ENCODE data around the gene MANBA. TPM values are rescaled to one million over a fixed set of nuclear protein-coding genes. Genes with fewer than 3 reads are reported as not detected.
A peak's percentile ranks its signal among the peaks of the same experiment; 100 is the strongest.

The MANBA gene
- total RNA-seq, 4 donors from 2014 or later: 26.2 to 31.0 (median 27.7) TPM

DNA sequence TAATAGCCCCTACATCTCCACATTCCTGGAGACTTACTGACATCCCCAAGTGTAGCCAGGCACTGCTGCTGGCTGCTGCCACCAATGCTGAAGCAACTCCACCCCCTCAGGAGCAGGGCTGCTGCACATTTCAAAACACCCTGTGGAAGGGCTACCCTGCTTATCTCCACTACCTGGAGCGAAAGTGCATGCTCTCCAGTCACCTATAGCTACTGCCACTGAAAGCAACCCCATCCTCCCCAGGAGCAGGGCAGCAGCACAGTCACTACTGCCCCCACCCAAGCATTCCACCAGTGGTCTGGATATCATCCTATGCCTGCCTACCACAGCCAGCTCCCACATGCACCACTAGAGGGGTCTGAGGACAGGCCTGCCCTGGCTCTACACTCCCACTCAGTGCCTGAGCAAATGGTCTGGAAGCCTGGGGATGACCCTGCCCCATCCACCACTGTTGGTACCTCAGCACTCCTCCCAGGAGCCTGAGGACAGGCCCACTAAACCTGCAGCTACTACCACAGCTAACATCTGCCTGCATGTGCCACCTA is 55.3 kb downstream of the MANBA start:
- ATAC-seq: no peak

DNA sequence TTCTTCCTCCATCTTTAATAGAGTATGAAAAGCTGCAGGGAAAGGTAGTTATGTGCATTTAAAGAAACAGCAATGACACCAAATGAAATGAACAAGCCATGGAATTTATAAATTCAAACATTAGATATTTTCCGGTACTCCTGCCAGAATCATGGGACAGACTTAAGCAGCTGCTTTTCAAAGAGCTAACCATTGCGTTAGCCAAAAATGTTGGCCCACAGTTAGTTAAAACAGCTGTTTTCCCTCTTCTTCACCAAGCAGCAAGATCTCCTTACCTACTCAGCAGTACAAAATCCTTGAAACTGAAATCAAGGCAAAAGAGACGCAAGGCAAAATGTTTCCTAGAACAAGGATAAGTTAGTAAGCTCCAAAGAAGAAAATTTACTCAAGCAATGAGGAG is 64.0 kb downstream of the MANBA start:
- peak; percentile 57 for ATAC-seq
- Histone ChIP-seq H3K4me1 (peaks cover 0 to 10% (median 0%) of the 10 kb centered on the region in 3 donors), H3K27me3 (no peaks in the 10 kb centered on the region), H3K4me3 (no peak overlapping the region), H3K36me3 (peaks cover 0 to 19% of the 10 kb centered on the region in 2 donors), H3K27ac (peak overlapping the region in 1 of 4 donors; percentile 39), H3K9me3 (no peaks in the 10 kb centered on the region)
- TF ChIP-seq, protein P1, sequence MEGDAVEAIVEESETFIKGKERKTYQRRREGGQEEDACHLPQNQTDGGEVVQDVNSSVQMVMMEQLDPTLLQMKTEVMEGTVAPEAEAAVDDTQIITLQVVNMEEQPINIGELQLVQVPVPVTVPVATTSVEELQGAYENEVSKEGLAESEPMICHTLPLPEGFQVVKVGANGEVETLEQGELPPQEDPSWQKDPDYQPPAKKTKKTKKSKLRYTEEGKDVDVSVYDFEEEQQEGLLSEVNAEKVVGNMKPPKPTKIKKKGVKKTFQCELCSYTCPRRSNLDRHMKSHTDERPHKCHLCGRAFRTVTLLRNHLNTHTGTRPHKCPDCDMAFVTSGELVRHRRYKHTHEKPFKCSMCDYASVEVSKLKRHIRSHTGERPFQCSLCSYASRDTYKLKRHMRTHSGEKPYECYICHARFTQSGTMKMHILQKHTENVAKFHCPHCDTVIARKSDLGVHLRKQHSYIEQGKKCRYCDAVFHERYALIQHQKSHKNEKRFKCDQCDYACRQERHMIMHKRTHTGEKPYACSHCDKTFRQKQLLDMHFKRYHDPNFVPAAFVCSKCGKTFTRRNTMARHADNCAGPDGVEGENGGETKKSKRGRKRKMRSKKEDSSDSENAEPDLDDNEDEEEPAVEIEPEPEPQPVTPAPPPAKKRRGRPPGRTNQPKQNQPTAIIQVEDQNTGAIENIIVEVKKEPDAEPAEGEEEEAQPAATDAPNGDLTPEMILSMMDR (IDR thresholded peaks at IDR 0.05): no peak
- 25 to 28% methylated on average over 3 of the region's 3 CpGs for WGBS, 2 donors (ENCODE audit: low coverage in 1 of 2)

More for the DNA sequence above, 55.3 kb downstream of the MANBA start:
- Histone ChIP-seq H3K9me3 (peaks cover 0 to 6% (median 0%) of the 10 kb centered on the region in 3 donors), H3K27ac (no peak overlapping the region), H3K4me1 (no peaks in the 10 kb centered on the region), H3K4me3 (no peak overlapping the region), H3K36me3 (peaks cover 0 to 9% of the 10 kb centered on the region in 2 donors), H3K27me3 (no peaks in the 10 kb centered on the region)
- WGBS, 2 donors (ENCODE audit: low coverage in 1 of 2): 100% methylated on average over 1 of the region's 1 CpG; no CpG with 5 or more reads in 1 of the 2 donors
- TF ChIP-seq, protein P1 (IDR thresholded peaks at IDR 0.05): no peak
- TF ChIP-seq POLR2AphosphoS5 (IDR thresholded peaks at IDR 0.05) (no peak), EP300 (IDR thresholded peaks at IDR 0.05) (no peak), POLR2A (IDR thresholded peaks at IDR 0.05) (no peak)

DNA sequence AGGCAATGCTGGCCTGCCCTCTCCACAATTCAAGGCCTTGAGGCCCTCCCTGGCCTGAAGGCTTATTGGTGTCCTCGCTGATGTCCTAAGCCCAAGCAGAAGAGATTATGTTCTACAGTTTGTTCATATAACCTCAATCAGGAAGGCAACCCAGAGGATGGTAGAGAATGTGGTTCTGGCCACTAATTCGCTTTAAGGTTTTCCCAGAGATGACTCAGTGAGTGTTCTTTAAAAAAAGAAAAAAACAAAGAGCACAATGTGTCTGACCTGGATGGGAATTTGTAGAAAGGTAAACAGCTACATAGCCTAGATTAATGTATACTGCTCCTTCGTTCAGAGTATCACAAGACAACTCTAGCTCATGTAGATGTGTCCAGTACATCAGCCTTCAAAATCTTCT is 66.0 kb downstream of the MANBA start:
- WGBS, 2 donors (ENCODE audit: low coverage in 1 of 2): 92 to 94% methylated on average over 2 to 3 of the region's 3 CpGs

DNA sequence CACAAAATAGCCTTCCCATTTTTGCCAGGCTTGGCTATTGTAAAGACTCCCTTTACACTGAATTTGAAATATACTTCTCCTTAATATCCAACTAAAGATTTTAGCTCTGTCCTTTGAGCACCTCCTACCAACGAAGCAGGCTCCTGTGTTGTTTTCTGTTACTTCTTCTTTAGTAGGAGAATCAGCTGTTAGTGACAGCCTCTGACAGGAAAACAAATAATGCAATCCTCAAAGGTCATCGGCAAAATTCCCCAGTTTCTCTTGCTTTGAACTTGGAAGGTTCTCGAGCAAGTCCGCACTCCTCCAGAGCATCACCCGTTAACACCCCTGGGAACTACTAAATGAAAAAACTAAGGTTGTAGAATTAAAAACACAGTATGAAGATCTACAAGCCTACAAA is 66.9 kb downstream of the MANBA start:
- no peak overlapping the region for H3K27ac ChIP-seq
- peaks cover 0 to 38% of the 10 kb centered on the region in 2 donors for H3K36me3 ChIP-seq
- no peaks in the 10 kb centered on the region for H3K9me3 ChIP-seq
- H3K4me1 ChIP-seq: peaks cover 0 to 10% (median 0%) of the 10 kb centered on the region in 3 donors
- ATAC-seq: no peak
- H3K27me3 ChIP-seq: no peaks in the 10 kb centered on the region
- no peak overlapping the region for H3K4me3 ChIP-seq
- WGBS, 2 donors (ENCODE audit: low coverage in 1 of 2): 86 to 89% methylated on average over 2 to 5 of the region's 5 CpGs
- TF ChIP-seq POLR2A (IDR thresholded peaks at IDR 0.05): no peak
- TF ChIP-seq, protein P1 (IDR thresholded peaks at IDR 0.05): no peak
- no peak for TF ChIP-seq POLR2AphosphoS5 (IDR thresholded peaks at IDR 0.05)
- TF ChIP-seq EP300 (IDR thresholded peaks at IDR 0.05): no peak

More for the DNA sequence above, 66.0 kb downstream of the MANBA start:
- no peak overlapping the region for H3K4me3 ChIP-seq
- no peaks in the 10 kb centered on the region for H3K9me3 ChIP-seq
- H3K27me3 ChIP-seq: no peaks in the 10 kb centered on the region
- ATAC-seq: no peak
- peaks cover 0 to 10% (median 0%) of the 10 kb centered on the region in 3 donors for H3K4me1 ChIP-seq
- H3K27ac ChIP-seq: no peak overlapping the region
- peaks cover 0 to 29% of the 10 kb centered on the region in 2 donors for H3K36me3 ChIP-seq
- TF ChIP-seq, protein P1 (IDR thresholded peaks at IDR 0.05): no peak
- TF ChIP-seq POLR2AphosphoS5 (IDR thresholded peaks at IDR 0.05): no peak
- no peak for TF ChIP-seq EP300 (IDR thresholded peaks at IDR 0.05)
- TF ChIP-seq POLR2A (IDR thresholded peaks at IDR 0.05): no peak

DNA sequence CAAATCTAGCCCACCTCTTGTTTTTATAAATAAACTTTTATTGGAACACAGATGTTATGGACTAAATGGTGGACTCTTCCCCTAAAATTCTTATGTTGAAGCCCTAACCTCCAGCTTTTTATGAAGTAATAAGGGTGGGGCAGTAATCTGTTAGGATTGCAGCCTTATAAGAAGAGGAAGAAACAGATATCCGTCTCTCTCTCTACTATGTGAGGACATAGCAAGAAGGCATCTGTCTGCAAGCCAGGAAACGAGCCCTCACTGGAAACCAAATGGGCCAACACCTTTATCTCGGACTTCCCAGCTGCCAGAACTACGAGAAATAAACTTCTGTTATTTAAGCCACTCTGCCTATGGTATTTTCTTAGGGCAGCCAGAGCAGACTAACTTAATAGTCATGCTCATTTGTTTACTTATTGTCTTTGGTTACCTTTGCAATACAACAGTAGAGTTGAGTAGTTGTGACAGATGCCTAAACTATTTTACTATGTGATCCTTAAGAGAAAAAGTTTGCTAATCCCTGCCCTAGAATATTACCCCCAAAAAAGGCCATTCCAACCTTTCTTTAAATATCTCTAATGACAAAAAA is 67.4 kb downstream of the MANBA start:
- TF ChIP-seq POLR2A (IDR thresholded peaks at IDR 0.05) (no peak), POLR2AphosphoS5 (IDR thresholded peaks at IDR 0.05) (no peak), EP300 (IDR thresholded peaks at IDR 0.05) (no peak)
- TF ChIP-seq, protein P1 (IDR thresholded peaks at IDR 0.05): no peak
- ATAC-seq: no peak

More for the DNA sequence above, 67.4 kb downstream of the MANBA start:
- H3K27ac ChIP-seq: no peak overlapping the region
- peaks cover 0 to 10% (median 0%) of the 10 kb centered on the region in 3 donors for H3K4me1 ChIP-seq
- H3K4me3 ChIP-seq: no peak overlapping the region
- 72 to 91% methylated on average over 4 of the region's 4 CpGs for WGBS, 2 donors (ENCODE audit: low coverage in 1 of 2)
- peaks cover 0 to 43% of the 10 kb centered on the region in 2 donors for H3K36me3 ChIP-seq
- H3K27me3 ChIP-seq: no peaks in the 10 kb centered on the region
- no peaks in the 10 kb centered on the region for H3K9me3 ChIP-seq

Data from gastroesophageal sphincter (tissue), 4 donors.